ENCODE measurements around the gene SFSWAP. TPM values are rescaled to one million over a fixed set of nuclear protein-coding genes. Genes with fewer than 3 reads are reported as not detected.

Gene SFSWAP
- total and polyA plus RNA-seq, 2 of the 8 experiments (the other 6 are each of a cell fraction or from before 2014, with no cell fraction given): 36.5 to 49.5 TPM

DNA sequence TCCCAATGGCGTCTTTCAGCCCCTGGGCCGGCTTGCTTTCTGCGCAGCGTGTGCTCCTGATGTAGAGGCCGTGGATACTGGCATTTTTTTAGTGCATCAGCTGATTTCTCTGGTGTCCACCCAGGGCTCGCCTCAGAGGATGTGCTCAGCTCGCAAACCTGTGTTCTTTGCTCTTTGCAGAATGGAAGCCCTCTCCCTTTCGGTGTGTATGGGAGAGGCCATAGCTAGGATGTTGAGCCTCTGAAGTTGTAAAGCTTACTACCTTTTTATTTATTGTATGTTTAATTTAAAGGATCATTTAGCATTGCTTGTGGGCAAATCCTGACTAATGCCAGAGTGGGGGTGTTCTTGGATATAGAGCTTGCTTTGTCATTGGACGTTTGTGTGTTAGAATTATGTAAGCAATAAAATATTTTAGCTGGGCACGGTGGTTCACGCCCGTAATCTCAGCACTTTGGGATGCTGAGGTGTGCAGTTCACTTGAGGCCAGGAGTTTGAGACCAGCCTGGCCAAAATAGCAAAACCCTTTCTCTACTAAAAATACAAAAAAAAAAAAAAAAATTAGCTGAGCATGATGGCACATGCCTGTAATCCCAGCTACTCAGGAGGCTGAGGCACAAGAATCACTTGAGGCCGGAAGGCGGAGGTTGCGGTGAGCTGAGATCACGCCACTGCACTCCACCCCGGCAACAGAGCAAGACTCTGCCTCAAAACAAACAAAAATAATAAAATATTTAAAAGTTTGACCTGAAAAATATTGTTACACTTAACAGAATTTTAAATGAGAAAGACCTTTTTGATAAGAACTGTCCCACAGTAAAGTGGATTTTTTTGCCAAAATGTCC lies 64.7 kb downstream of the SFSWAP start:
- no peak overlapping the region for H3K4me3 ChIP-seq (ENCODE audit: extremely low read depth in 1 of 4, insufficient read depth in 2 of 4, low read depth in 3 of 4, low read length in 4 of 4)
- H3K56ac ChIP-seq (replicated peaks; ENCODE audit: insufficient read length, low read depth, low read length): no peak overlapping the region
- ChIA-PET CTCF (ENCODE audit: partially characterized antibody) (interaction anchor here (0.6 to 4.1 kb wide), 7 partner anchors 8 to 52 kb away, joined by 3 to 25 read pairs (median 4); no protein-coding TSS in a partner anchor), POLR2A (ENCODE audit: partially characterized antibody) (interaction anchor here (0.6 to 1.5 kb wide), 5 partner anchors 10 to 217 kb away, joined by 3 read pairs; partner anchors contain the start of gene EP400)
- 86% methylated on average over 17 of the region's 17 CpGs; no CpG with 5 or more reads in 1 of the 2 experiments for WGBS, 2 experiments (ENCODE audit: extremely low coverage in 1 of 2, insufficient coverage in 1 of 2, insufficient read length in 1 of 2, insufficient replicate concordance in 2 of 2, low coverage in 1 of 2, low lambda C conversion rate in 2 of 2, missing lambda C conversion rate in 1 of 2)
- H4K20me1 ChIP-seq (replicated peaks in 1 of 2; ENCODE audit: control insufficient read depth in 1 of 2, insufficient read depth in 2 of 2, low read length in 2 of 2): no peaks in the 10 kb centered on the region
- H2AFZ ChIP-seq (ENCODE audit: low read length): no peak overlapping the region
- no peak overlapping the region for H3K18ac ChIP-seq (ENCODE audit: extremely low read depth, low read length)
- H3K9ac ChIP-seq (replicated peaks in 1 of 4; ENCODE audit: extremely low read depth in 1 of 4, low read depth in 3 of 4, low read length in 3 of 4): no peak overlapping the region
- TF ChIP-seq SP1 (IDR thresholded peaks at IDR 0.05; ENCODE audit: low read depth, low read length) (no peak), CREB1 (IDR thresholded peaks at IDR 0.05) (no peak), ZNF274 (IDR thresholded peaks at IDR 0.05; ENCODE audit: borderline replicate concordance, extremely low read depth, low read length) (no peak), JUND (IDR thresholded peaks at IDR 0.05; ENCODE audit: low read length) (no peak), SP2 (IDR thresholded peaks at IDR 0.05; ENCODE audit: low read length) (no peak), TAF1 (IDR thresholded peaks at IDR 0.05; ENCODE audit: low read depth, low read length) (no peak)
- TF ChIP-seq, protein P1, sequence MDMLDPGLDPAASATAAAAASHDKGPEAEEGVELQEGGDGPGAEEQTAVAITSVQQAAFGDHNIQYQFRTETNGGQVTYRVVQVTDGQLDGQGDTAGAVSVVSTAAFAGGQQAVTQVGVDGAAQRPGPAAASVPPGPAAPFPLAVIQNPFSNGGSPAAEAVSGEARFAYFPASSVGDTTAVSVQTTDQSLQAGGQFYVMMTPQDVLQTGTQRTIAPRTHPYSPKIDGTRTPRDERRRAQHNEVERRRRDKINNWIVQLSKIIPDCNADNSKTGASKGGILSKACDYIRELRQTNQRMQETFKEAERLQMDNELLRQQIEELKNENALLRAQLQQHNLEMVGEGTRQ (IDR thresholded peaks at IDR 0.05; ENCODE audit: low read length): no peak
- H2AK5ac ChIP-seq (ENCODE audit: low read depth, low read length): no peak overlapping the region
- H2BK12ac ChIP-seq (ENCODE audit: low read depth, low read length): no peak overlapping the region
- 0 out of 2 replicates have a peak overlapping the region, but pooled peaks have one; percentile 11 for H2BK5ac ChIP-seq (ENCODE audit: low read depth, low read length)
- no peaks in the 10 kb centered on the region for H3K23me2 ChIP-seq (ENCODE audit: low read depth, low read length)
- H3K79me2 ChIP-seq (ENCODE audit: control insufficient read depth in 1 of 2, insufficient read depth in 2 of 2, low read length in 2 of 2): no peaks in the 10 kb centered on the region
- peaks cover 9 to 28% (median 18%) of the 10 kb centered on the region in 4 experiments for H3K4me1 ChIP-seq (replicated peaks in 1 of 4; ENCODE audit: control insufficient read depth in 3 of 4, insufficient read depth in 4 of 4, low read length in 3 of 4)
- H3K23ac ChIP-seq (ENCODE audit: insufficient read length): no peak overlapping the region
- no peak overlapping the region; a peak in 1 of 4 replicates for H3K4me2 ChIP-seq (ENCODE audit: insufficient read depth in 1 of 2, low read depth in 2 of 2, low read length in 2 of 2)
- no peak overlapping the region for H4K5ac ChIP-seq (ENCODE audit: insufficient read length, low read depth, low read length)
- H2BK15ac ChIP-seq (ENCODE audit: low read length): no peak overlapping the region
- H4K91ac ChIP-seq (replicated peaks; ENCODE audit: insufficient read length, low read length): no peak overlapping the region
- H2BK20ac ChIP-seq (ENCODE audit: low read length): no peak overlapping the region
- H3K79me1 ChIP-seq (ENCODE audit: low read depth, low read length): no peaks in the 10 kb centered on the region
- peaks cover 0 to 25% (median 12%) of the 10 kb centered on the region in 4 experiments; a peak in 7 of 8 replicates for H3K36me3 ChIP-seq (ENCODE audit: control insufficient read depth in 2 of 4, insufficient read depth in 4 of 4, low read length in 3 of 4)
- 0 out of 2 replicates have a peak overlapping the region, but pooled peaks have one; percentile 48 for H3K27ac ChIP-seq (ENCODE audit: low read depth, low read length)
- no peak overlapping the region for H3K4ac ChIP-seq (replicated peaks; ENCODE audit: insufficient read length, low read depth, low read length)
- no peaks in the 10 kb centered on the region for H3K9me3 ChIP-seq (ENCODE audit: insufficient read depth in 2 of 2, low read depth in 1 of 2, low read length in 1 of 2)
- H4K8ac ChIP-seq (ENCODE audit: extremely low read depth, insufficient read depth, low read length): no peak overlapping the region
- DNase-seq (ENCODE audit: low read depth in 1 of 2, low spot score in 2 of 2) (no peak), FAIRE-seq (no peak)
- no peak overlapping the region for H3K14ac ChIP-seq (ENCODE audit: insufficient read length)
- no peak overlapping the region for H2BK120ac ChIP-seq (replicated peaks; ENCODE audit: low read depth, low read length)
- H3K27me3 ChIP-seq (replicated peaks in 1 of 4; ENCODE audit: control insufficient read depth in 3 of 4, extremely low read depth in 1 of 4, insufficient read depth in 3 of 4, low read length in 3 of 4): no peaks in the 10 kb centered on the region
